Ovary (tissue), 3 donors: ENCODE results near the gene KLHDC2.

Experiments used
- CTCF ChIP-seq, 3 donors: fragments of 450-650 bp in 2 of 3; fragments of 200-600 bp in 1 of 3; IDR thresholded peaks; one replicate each; pipeline versions ENCODE4 v1.5.1 to v1.8.0; 2016 to 2022; ENCODE audit warnings: antibody characterized with exemption in 3 of 3, mild to moderate bottlenecking in 1 of 3
- EP300 ChIP-seq: sonication (generic); formaldehyde crosslinking; IDR thresholded peaks from one replicate; pipeline ENCODE4 v1.6.1; 2017; ENCODE audit warnings: antibody characterized with exemption
- POLR2A ChIP-seq: fragments of 450-650 bp; IDR thresholded peaks from one replicate; pipeline ENCODE4 v1.6.1; 2017; ENCODE audit warnings: antibody characterized with exemption, mild to moderate bottlenecking, moderate library complexity
- donor health status: DM: no; HTN: no; CAD: no.

GRCh38 chr14:49796025-49796424 is 28.1 kb downstream of the KLHDC2 start:
- TF ChIP-seq EP300 (no peak), CTCF (IDR thresholded peaks at IDR 0.05) (no peak), POLR2A (no peak)
